ENCODE data around the gene CLEC4E.
"Not testable (repeated sequence)": the region's sequence is repeated elsewhere in the genome, so short reads cannot be mapped to it uniquely, and the experiment has no call there.

CLEC4E gene, protein sequence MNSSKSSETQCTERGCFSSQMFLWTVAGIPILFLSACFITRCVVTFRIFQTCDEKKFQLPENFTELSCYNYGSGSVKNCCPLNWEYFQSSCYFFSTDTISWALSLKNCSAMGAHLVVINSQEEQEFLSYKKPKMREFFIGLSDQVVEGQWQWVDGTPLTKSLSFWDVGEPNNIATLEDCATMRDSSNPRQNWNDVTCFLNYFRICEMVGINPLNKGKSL

DNA sequence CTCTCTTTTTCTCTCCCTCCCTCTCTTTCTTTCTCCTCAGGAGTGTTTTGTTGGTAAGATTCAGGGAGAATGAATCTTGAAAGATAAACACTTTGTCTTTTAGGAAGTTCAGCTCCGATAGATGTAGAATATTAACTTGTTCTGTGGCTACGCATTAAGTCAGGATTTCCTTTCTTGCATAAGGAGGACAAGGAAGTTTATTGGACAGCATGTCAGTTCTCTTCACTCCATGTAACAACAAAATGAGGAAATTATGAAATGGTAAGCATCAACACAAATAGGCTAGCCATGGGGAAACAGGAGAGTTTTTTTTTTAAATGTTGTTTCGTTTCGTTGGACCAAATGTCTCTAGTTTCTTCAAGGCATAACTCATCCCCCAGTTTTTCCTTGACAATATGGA lies at the start of gene CLEC4E:
CLEC4E (minus strand) TSS at position 75 of the 400 bp plus-strand sequence. CDS start 108 bp downstream, outside the sequence.
- DNase-seq, result not testable (repeated sequence)

DNA sequence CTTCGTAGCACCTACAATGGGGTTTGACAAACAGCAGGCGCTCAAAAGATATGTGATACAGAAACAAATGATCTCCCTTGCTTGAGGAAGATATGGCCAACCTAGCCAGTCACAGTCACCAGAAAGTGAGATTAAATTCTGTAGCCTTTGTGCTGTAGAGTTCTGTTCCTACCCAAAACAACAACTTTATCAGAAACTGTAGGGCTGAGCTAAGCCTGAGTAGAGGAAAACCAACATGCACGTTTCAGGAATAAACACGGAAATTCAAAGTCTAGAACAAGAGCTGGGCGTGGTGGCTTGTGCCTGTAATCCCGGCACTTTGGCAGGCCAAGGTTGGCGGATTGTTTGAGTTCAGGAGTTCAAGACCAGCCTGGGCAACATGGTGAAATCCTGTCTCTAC lies 49.0 kb upstream of the CLEC4E start:
- no peak for DNase-seq

DNA sequence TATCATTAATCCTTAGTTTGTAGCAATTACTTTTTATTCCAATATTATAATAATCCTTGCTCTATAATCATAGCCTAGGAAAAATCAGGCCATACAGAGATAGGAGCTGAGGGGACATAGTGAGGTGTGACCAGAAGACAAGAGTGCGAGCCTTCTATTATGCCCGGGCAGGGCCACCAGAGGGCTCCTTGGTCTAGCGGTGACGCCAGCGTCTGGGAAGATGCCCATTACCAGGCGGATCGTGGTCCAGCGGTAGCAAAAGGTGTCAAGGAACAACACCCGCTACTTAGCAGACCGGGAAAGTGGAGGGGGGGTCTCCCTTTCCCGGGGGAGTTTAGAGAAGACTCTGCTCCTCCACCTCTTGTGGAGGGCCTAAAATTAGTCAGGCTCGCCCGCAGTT lies 43.8 kb upstream of the CLEC4E start:
- not testable (repeated sequence) for DNase-seq

DNA sequence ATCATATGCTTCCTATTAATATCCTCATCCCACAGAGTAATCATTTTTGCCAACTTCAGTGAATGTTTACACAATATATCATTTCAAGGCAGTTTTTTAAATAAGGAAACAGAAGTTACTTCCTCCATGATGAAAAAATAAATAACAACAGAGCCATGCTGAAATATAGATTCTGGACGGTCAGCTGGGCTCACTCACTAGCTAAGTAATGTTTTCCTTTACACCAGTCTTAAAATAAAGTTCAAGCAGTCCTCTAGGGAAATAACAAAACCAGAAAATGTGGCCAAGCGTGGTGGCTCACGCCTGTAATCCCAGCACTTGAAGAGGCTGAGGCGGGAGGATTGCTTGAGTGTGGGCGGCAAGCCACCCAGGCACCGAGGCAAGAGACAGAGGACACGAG lies 43.3 kb upstream of the CLEC4E start:
- DNase-seq, result no peak

DNA sequence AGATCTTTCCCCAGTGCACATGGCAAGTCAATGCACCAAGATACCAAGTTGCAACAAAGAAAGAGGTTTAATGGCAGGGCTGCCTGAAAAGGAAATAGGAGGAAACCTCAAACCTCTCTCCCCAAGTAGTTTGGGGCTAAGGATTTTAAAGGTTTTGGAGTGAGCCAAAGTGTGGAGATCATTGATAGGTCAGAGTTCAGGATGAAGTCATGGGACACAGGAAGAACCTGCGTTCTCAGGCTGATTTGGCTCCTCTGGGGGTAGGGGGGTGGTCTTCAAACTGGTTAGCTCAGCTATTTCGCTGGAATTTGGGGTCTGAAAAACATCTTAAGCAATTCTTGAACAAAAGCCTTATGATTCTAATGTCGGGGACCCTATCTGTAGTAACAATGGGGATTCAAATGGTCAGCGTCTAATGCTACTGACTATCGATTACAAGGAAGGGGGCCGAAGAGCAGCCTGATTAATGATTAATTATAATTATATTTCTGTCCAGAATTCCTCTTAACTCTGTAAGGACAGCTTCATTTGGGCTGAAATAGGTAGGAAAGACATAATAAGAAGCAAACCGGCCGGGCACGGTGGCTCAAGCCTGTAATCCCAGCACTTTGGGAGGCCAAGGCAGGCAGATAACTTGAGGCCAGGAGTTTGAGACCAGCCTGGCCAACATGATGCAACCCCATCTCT lies 40.5 kb upstream of the CLEC4E start:
- DNase-seq, result no peak

DNA sequence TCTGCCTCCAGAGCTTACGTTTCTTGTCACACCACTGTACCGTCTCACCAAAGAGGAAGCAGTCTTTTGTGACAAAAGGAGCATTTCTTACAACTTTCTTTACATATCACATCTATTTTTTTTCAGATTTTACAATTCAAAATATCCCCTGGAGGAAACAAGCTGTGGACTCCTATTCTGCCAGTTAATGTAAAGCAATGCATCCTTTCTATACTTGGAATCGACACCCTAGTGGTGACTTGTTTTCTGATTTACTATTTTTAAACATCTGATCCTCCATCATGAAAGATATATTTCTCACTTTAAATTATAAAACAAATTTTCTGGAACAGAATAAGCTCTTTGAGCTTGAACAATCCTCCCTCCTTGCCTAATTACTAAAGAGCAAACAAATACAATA lies 37.2 kb upstream of the CLEC4E start:
- DNase-seq, result no peak

DNA sequence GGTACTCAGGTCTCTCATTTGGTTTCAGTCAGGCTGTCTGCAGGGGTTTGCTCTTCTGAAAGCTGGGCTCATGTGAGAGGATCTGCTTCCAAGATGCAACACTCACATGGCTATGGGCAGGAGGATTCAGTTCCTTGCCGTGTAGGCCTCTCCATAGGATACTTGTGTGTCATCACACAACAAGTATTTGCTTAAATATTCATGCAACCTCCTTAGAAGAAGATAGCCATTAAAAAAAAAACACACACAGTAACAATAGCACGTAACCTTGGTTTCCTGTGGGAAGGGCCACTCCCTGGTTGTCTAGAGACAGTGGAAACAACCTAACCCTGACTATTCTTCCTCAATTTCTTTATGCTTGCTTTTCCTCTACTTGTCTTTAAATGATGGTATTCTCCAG lies 31.8 kb upstream of the CLEC4E start:
- DNase-seq, result no peak

DNA sequence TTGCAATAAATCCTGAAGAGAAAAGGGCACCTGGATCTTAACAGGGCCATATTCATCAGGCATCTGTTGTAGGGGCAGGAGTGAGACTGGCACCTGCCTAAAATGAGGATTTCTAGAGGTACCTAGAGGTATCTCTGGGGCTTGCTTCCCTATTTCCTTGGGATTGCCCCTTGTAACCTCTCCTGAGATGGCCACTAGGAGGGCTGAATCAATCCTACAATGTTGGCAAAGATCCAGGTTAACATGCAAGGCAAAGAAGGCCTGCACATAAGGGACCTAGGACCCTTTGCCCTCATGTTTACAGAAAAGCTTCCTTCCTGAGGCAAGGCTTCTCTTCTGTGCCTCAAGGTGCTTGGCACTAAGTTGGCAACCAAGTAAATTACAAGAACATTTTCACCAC lies 25.8 kb upstream of the CLEC4E start:
- no peak for DNase-seq

DNA sequence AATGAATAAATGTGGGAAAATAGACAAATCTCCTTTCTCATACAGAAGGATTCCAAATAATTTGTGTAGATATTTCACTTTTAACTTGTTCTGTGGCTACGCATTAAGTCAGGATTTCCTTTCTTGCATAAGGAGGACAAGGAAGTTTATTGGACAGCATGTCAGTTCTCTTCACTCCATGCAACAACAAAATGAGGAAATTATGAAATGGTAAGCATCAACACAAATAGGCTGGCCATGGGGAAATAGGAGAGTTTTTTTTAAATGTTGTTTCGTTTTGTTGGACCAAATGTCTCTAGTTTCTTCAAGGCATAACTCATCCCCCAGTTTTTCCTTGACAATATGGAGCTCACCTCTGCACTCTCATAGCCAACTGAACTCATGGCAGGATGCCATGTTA lies 25.3 kb upstream of the CLEC4E start:
- DNase-seq, result not testable (repeated sequence)

DNA sequence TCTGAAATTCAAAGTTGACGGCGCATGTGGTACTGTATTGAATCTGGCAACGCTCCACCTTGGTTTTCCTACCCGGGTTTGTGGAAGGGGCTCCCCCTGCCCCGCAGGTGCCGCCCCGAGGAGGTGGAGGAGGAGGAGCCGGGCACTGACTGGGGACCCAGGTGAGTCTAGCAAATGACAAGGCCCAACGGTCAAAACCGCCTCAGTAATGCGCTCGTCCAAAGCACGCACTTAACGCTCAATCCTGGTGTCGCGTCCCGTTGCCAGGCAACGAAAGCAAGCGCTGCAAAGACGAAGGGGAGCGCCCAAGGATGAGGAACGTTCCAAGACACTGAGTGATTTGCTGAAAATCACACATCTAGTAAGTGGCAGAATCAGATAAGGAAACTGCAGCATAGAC lies 24.0 kb upstream of the CLEC4E start:
- DNase-seq, result no peak

DNA sequence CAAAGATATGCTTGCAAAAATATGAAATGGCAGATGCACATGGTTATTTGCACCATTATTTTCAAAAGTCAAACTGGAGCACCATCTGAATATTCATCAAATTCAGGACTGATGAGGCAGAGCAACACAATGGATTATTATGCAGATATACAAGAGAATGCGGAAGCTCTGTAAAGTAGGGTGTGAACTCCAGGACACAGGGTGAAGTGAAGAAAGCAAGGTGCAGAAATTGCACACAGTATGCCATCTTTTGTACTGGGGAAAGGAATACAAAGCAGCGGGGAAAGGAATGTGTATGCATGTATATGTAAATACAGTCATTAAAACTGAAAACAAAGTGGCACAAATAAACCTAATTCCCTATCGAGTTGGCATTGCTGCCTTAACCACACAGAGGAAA lies 22.7 kb upstream of the CLEC4E start:
- DNase-seq, result no peak

DNA sequence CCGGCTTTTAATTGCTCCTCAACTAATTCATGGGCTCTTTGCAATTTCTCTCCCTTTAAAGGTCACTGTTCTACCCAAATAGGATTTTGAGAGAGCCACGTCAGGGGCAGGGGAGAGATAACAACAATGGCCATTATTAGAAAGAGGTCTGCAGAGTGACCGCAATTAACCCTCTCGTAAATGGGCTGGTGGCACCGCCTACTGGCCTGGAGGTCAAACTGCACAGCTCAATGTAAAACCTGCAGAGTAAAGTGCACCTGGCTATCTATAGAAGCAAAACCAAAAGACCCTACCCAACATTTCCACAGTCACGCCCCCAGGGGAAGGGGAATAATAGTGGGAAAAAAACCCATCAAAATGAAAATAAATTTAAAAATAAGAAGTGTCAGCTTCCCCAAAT lies 21.6 kb upstream of the CLEC4E start:
- DNase-seq, result no peak

DNA sequence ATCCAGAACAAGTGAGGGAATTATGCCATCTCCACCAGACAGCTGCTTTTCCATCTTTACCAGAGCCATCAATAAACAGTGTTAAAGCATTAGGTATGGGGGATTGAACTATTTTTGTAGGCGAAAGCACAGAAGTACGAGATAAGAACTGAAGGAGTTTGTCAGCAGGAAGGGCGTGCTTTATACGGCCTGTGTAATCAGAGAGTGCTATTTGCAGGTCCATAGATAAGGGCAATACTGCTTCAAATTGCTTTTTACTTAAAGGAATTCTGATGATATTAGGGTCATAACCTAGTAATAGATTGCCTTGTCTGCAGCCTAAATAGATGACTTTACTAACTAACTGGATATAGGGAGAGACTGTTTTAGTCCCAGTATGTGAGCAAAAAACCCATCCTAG lies 20.3 kb upstream of the CLEC4E start:
- no peak for DNase-seq

DNA sequence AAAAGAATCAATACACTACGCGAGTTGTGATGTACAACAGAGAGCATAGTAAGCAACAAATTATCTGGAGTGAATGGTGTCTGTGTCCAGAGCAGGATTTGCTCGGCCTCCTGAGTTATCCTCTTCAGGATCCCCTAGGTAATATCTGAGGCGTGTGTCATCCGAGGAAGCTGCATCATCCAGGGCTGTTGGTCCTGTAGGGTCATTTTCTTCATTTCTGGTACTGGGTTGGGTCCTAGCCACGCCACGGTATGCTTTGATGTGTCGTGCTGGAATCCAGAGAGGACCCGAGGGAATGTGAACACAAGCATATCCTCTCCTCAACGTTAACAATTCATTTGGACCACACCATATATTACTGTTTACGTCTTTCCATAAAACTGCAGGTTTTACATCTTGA lies 19.0 kb upstream of the CLEC4E start:
- DNase-seq, result no peak

DNA sequence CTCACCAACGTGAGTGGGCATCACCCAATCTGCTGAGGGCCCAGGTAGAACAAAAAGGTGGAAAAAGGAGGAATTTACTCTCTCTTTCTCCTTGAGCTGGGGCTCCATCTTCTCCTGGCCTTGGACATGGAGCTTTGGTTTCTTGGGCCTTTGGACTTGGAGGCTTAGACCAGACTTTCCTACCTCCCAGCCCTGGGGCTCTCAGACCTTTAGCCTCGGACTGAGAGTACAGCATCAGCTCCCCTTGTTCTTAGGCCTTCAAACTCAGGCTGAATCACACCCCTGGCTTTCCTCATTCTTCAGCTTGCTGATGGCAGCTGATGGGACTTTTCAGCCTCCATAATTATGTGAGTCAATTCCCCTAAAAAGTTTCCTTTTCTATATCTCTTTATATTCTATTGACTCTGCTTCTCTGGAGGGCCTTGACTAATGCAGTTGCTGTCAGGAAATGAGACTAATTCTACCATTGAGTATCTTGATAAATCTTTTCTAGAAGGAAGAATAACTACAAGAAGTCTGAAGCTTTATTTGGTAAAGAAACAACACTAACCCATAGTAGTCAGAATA lies 15.9 kb upstream of the CLEC4E start:
- DNase-seq, result no peak

DNA sequence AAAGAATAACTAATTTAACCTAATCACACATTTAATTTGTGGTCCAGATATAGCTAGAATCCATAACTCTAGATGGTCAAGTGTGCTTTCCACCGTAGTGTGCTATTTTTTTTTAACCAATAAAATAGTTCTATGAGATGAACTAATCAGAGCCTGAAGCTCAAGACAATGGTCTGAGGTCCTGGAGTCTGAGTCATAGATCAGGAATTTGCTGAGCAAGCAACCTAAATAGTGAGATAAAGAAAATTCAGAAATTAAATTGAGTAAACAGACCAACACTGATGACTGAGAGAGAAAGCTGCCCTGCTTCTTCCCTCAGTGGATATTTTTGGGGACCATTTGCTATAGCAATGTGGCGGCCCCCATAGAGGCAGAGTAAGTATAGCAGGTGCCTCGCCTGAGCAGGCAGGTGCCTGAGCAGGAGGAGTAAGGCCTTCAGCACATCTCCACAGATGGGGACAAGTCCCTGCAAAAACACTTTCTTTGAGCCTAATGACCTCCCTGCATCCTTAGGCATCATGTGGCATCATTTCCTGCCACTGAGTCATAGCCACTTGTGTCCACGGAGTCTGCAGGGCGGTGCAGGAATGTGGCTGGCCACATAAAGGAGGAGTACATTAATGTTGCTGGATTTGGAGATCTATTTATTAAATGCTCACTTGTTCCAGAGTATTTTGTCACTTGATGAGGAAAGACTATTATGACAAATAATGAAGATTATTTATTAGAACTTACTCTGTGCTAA lies 13.9 kb upstream of the CLEC4E start:
- DNase-seq, result no peak

DNA sequence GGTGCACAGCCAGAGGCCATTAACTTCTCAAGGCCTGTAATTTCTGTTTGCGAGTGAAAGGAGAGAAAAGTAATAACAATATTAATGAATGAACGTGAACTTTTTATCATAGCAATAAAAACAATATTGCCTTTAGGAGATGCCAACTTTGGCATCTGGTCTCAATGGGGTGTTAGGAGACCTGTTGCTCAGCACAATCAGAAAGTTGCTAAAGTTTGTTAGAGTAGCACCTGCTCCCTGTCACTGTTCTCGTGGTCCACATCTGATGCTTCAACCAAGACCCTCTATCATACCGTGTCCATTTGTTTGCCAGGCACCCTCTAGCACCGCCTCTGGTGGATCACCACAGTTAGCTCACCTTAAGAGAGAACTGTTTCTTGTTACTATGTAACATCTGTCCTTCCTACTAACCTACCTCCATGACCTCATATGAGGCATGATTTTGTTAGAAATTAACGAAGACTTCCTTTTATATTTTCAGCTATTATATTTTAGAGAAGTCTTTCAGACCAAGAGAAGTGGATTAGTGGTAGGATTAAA lies 12.5 kb upstream of the CLEC4E start:
- DNase-seq, result no peak

DNA sequence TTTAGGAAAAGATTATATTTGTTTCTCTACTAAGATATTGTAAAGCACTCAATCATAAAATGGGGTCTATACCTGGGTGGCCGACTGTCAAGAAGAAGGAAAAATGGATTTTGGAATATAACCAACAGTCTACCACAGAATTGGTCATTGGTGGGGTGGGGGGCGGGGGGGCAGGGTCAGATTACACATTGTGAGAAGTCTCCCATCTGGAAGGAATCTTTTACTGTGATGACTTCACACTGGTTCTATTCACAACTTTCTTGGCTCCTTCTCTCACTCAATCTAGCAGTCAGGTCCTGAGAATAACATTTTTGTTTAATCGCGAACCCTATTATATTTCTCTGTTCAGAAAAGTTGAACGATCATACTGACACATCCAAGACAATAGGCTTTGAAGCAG lies 8.7 kb upstream of the CLEC4E start:
- DNase-seq, result no peak

DNA sequence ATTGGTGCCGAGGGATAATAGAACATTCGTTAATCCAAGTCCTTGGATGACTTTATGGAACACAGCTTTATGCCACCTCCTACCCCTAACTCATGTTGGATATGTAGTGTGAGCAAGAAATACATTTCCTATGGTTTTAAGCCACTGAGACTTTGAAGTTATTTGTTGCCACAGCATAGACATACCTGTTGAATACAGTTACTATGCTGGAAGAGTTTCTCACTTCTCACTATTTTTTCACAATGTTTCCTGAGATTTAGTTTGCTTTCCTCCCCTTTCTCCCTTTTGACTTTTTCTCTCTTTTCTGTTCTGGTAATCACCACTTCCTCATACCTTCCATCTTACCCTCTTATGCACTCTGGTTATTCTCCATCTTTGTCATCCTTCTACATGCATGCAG lies 7.5 kb upstream of the CLEC4E start:
- no peak for DNase-seq

DNA sequence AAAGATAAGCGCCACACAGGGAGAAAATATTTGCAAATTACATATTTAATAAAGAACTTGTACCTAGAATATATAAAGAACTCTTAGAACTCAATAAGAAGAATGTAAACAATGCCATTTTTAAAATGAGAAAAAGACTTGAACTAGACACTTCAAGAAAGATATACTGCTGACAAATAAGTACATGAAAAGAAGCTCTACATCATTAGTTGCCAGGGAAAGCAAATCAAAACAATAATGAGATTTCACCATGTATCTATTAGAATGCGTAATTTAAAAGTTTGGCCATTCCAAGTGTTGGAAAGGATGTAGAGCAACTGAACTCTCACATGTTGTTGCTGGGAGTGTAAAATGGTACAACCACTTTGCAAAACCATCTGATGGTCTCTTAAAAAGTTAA lies 6.9 kb upstream of the CLEC4E start:
- no peak for DNase-seq

DNA sequence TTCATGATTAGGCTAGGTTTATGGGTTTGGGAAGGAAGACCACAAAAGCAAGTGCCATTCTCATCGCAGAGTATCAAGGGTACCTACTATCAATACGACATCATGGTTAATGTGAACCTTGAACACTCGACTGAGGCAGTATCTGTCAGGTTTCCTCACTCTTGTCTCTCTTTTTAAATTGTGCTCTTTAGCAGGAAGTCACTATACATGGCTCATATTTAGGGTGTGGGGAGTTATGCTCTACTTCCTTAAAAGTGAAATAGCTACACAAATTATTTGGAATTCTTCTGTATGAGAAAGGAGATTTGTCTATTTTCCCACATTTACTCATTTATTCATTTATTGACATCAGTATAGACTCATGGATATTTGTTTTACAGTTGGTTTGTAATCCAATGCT lies 5.9 kb upstream of the CLEC4E start:
- no peak for DNase-seq

DNA sequence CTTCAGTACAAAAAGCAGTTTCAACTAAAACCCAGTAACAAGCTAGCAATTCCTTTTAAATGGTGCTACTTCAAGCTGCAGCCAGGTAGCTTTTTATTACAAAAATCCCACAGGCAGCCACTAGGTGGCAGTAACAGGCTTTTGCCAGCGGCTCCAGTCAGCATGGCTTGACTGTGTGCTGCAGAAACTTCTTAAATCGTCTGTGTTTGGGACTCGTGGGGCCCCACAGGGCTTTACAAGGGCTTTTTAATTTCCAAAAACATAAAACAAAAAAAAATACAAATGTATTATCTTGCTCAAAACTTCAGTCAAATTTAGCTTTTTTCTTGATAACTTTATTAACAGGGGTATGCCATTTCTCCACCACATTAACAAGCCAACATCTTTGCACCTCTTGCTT lies 3.6 kb upstream of the CLEC4E start:
- DNase-seq, result no peak

DNA sequence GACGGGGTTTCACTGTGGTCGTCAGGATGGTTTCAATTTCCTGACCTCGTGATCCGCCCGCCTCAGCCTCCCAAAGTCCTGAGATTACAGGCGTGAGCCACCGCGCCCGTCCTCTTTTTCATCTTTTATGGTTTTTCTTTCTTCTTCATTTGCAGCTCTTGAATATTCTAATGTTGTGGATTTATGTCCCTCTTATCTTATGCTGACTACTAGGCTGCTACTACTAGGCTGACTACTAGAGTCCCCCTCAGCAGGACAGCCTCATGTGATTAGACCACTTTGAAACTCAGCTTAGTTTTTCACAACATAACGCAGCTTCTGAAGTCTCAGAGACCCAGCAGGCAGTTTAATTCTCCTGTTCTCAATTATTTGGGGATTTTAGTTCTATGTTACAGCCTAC lies 857 bp upstream of the CLEC4E start:
- no peak for DNase-seq

DNA sequence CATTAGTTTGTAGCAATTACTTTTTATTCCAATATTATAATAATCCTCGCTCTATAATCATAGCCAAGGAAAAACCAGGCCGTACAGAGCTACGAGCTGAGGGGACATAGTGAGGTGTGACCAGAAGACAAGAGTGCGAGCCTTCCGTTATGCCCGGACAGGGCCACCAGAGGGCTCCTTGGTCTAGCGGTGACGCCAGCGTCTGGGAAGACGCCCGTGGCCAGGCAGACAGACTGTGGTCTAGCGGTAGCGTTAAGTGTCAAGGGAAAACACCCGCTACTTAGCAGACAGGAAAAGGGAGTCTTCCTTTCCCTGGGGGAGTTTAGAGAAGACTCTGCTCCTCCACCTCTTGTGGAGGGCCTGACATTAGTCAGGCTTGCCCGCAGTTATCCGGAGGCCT lies 2.9 kb downstream of the CLEC4E start:
- DNase-seq, result not testable (repeated sequence)

All from NCI-H1436 treated with DMSO at 0.1 percent for 48 hours (cell line).